C4-2B (cell line): ENCODE results near the gene PKHD1.

Experiments
- CTCF ChIP-seq: fragments of 450-650 bp; conservative IDR thresholded peaks from 2 replicates; pipeline ENCODE4 v1.5.1; 2017; ENCODE audit warnings: mild to moderate bottlenecking
- ZFX ChIP-seq: fragments of 450-650 bp; IDR thresholded peaks from 2 replicates; pipeline ENCODE4 v1.6.1; 2017

GRCh38 chr6:52061481-52061880 is 25.9 kb downstream of the PKHD1 start:
- TF ChIP-seq CTCF (no peak), ZFX (no peak)
